ENCODE measurements around the gene CLSTN1. TPM values are rescaled to one million over a fixed set of nuclear protein-coding genes. Genes with fewer than 3 reads are reported as not detected.
A peak's percentile ranks its signal among the peaks of the same experiment; 100 is the strongest.

The CLSTN1 gene
- total and polyA plus RNA-seq, 2 of the 8 experiments (the other 6 are each of a cell fraction or from before 2014, with no cell fraction given), result 34.2 to 97.4 TPM

DNA sequence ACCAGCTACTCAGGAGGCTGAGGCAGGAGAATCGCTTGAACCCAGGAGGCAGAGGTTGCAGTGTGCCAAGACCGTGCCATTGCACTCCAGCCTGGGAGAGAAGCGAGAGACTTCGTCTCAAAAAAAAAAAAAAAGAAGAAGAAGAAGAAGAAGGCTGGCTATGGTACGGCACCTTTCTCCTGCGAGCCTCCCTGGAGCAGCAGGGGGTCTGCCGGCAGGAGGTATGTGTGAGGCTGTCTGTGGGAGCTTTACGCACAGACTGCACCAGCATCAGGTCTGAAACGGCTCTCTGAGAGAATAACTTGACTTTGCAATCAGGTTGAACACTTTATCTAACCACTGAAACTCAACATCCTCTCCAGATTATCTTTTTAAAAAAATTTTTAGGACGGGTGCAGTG lies 44.9 kb downstream of the CLSTN1 start:
- H3K79me2 ChIP-seq (ENCODE audit: control insufficient read depth in 1 of 2, insufficient read depth in 2 of 2, low read length in 2 of 2), result peaks cover 4 to 72% of the 10 kb centered on the region in 2 experiments
- CTCF ChIA-PET (ENCODE audit: partially characterized antibody), result interaction anchor here (0.6 to 11.2 kb wide), 2 partner anchors 88 to 128 kb away, joined by 4 to 312 read pairs; no protein-coding TSS in a partner anchor
- no peak for FAIRE-seq
- TF ChIP-seq POU5F1 (IDR thresholded peaks at IDR 0.05; ENCODE audit: low read depth, low read length) (no peak), NANOG (IDR thresholded peaks at IDR 0.05; ENCODE audit: insufficient read depth, low read depth, low read length, poor library complexity, severe bottlenecking) (no peak), TAF1 (IDR thresholded peaks at IDR 0.05; ENCODE audit: low read depth, low read length) (no peak), CBX5 (IDR thresholded peaks at IDR 0.05; ENCODE audit: low read depth, low read length) (no peak), SIRT6 (IDR thresholded peaks at IDR 0.05; ENCODE audit: low read length) (no peak), SP1 (IDR thresholded peaks at IDR 0.05; ENCODE audit: low read depth, low read length) (no peak), NRF1 (IDR thresholded peaks at IDR 0.05; ENCODE audit: low read depth, low read length) (no peak), BACH1 (IDR thresholded peaks at IDR 0.05; ENCODE audit: low read length) (no peak), POLR2A (IDR thresholded peaks at IDR 0.05; ENCODE audit: control extremely low read depth in 1 of 2, low read depth in 2 of 2, low read length in 2 of 2) (no peak), SIX5 (IDR thresholded peaks at IDR 0.05; ENCODE audit: low read depth, low read length) (no peak), POLR2AphosphoS5 (IDR thresholded peaks at IDR 0.05; ENCODE audit: low read depth, low read length) (no peak), JUND (IDR thresholded peaks at IDR 0.05; ENCODE audit: low read length) (no peak)
- TF ChIP-seq, protein P1, sequence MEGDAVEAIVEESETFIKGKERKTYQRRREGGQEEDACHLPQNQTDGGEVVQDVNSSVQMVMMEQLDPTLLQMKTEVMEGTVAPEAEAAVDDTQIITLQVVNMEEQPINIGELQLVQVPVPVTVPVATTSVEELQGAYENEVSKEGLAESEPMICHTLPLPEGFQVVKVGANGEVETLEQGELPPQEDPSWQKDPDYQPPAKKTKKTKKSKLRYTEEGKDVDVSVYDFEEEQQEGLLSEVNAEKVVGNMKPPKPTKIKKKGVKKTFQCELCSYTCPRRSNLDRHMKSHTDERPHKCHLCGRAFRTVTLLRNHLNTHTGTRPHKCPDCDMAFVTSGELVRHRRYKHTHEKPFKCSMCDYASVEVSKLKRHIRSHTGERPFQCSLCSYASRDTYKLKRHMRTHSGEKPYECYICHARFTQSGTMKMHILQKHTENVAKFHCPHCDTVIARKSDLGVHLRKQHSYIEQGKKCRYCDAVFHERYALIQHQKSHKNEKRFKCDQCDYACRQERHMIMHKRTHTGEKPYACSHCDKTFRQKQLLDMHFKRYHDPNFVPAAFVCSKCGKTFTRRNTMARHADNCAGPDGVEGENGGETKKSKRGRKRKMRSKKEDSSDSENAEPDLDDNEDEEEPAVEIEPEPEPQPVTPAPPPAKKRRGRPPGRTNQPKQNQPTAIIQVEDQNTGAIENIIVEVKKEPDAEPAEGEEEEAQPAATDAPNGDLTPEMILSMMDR (IDR thresholded peaks at IDR 0.05; ENCODE audit: control extremely low read depth in 1 of 3, insufficient read depth in 1 of 3, low read depth in 1 of 3, low read length in 3 of 3), result no peak

More for the DNA sequence above, 44.9 kb downstream of the CLSTN1 start:
- Histone ChIP-seq H2BK20ac (ENCODE audit: low read length) (no peak overlapping the region), H4K8ac (ENCODE audit: extremely low read depth, insufficient read depth, low read length) (0 out of 2 replicates have a peak overlapping the region, but pooled peaks have one; percentile 35), H2BK15ac (ENCODE audit: low read length) (no peak overlapping the region), H3K9ac (replicated peaks in 1 of 4; ENCODE audit: extremely low read depth in 1 of 4, low read depth in 3 of 4, low read length in 3 of 4) (no peak overlapping the region), H2BK120ac (replicated peaks; ENCODE audit: low read depth, low read length) (no peak overlapping the region), H4K5ac (ENCODE audit: insufficient read length, low read depth, low read length) (no peak overlapping the region), H4K20me1 (replicated peaks in 1 of 2; ENCODE audit: control insufficient read depth in 1 of 2, insufficient read depth in 2 of 2, low read length in 2 of 2) (peaks cover 0 to 3% of the 10 kb centered on the region in 2 experiments), H3K18ac (ENCODE audit: extremely low read depth, low read length) (no peak overlapping the region), H3K4me3 (ENCODE audit: extremely low read depth in 1 of 4, insufficient read depth in 2 of 4, low read depth in 3 of 4, low read length in 4 of 4) (no peak overlapping the region), H3K27me3 (replicated peaks in 1 of 4; ENCODE audit: control insufficient read depth in 3 of 4, extremely low read depth in 1 of 4, insufficient read depth in 3 of 4, low read length in 3 of 4) (no peaks in the 10 kb centered on the region), H3K9me3 (ENCODE audit: insufficient read depth in 2 of 2, low read depth in 1 of 2, low read length in 1 of 2) (no peaks in the 10 kb centered on the region), H3K79me1 (ENCODE audit: low read depth, low read length) (peaks cover 7% of the 10 kb centered on the region), H3K23ac (ENCODE audit: insufficient read length) (no peak overlapping the region), H2AFZ (ENCODE audit: low read length) (no peak overlapping the region), H3K56ac (replicated peaks; ENCODE audit: insufficient read length, low read depth, low read length) (no peak overlapping the region), H3K4ac (replicated peaks; ENCODE audit: insufficient read length, low read depth, low read length) (no peak overlapping the region), H2BK12ac (ENCODE audit: low read depth, low read length) (no peak overlapping the region), H3K4me2 (ENCODE audit: insufficient read depth in 1 of 2, low read depth in 2 of 2, low read length in 2 of 2) (no peak overlapping the region), H2BK5ac (ENCODE audit: low read depth, low read length) (no peak overlapping the region), H3K14ac (ENCODE audit: insufficient read length) (no peak overlapping the region), H3K36me3 (ENCODE audit: control insufficient read depth in 2 of 4, insufficient read depth in 4 of 4, low read length in 3 of 4) (no peaks in the 10 kb centered on the region), H2AK5ac (ENCODE audit: low read depth, low read length) (no peak overlapping the region), H3K23me2 (ENCODE audit: low read depth, low read length) (no peaks in the 10 kb centered on the region), H3K4me1 (replicated peaks in 1 of 4; ENCODE audit: control insufficient read depth in 3 of 4, insufficient read depth in 4 of 4, low read length in 3 of 4) (0 out of 7 replicates have a peak, but pooled peaks cover 0 to 5% (median 0%) of the 10 kb centered on the region in 4 experiments), H3K27ac (ENCODE audit: low read depth, low read length) (no peak overlapping the region), H4K91ac (replicated peaks; ENCODE audit: insufficient read length, low read length) (no peak overlapping the region)
- 89% methylated on average over 7 of the region's 10 CpGs; no CpG with 5 or more reads in 1 of the 2 experiments for WGBS, 2 experiments (ENCODE audit: extremely low coverage in 1 of 2, insufficient coverage in 1 of 2, insufficient read length in 1 of 2, insufficient replicate concordance in 2 of 2, low coverage in 1 of 2, low lambda C conversion rate in 2 of 2, missing lambda C conversion rate in 1 of 2)
- DNase-seq (ENCODE audit: low read depth in 1 of 2, low spot score in 2 of 2), result no peak
- POLR2A ChIA-PET (ENCODE audit: partially characterized antibody), result interaction anchor here (0.8 to 1.1 kb wide), 2 partner anchors 13 to 165 kb away, joined by 3 to 5 read pairs; no protein-coding TSS in a partner anchor

All from H1 (cell line).